ENCODE results near the gene BTRC. TPM values are rescaled to one million over a fixed set of nuclear protein-coding genes. Genes with fewer than 3 reads are reported as not detected.

Gene BTRC
- total RNA-seq, 2 donors from 2014 or later: 19.8 to 22.4 TPM

GRCh38 chr10:101595591-101596433 lies 241.8 kb downstream of the BTRC start:
- Histone ChIP-seq H3K4me3 (no peak overlapping the region), H3K36me3 (no peaks in the 10 kb centered on the region), H3K27me3 (no peaks in the 10 kb centered on the region), H3K9me3 (no peaks in the 10 kb centered on the region), H3K27ac (peak overlapping the region; percentile 14 to 64), H3K4me1 (peaks cover 0 to 18% of the 10 kb centered on the region in 2 donors)
- no peak for DNase-seq (ENCODE audit: low spot score)
- no peak for TF ChIP-seq CTCF (IDR thresholded peaks at IDR 0.05)

GRCh38 chr10:101597091-101597900 lies 243.3 kb downstream of the BTRC start:
- DNase-seq (ENCODE audit: low spot score): no peak
- H3K27me3 ChIP-seq: no peaks in the 10 kb centered on the region
- no peak for TF ChIP-seq CTCF (IDR thresholded peaks at IDR 0.05)
- H3K9me3 ChIP-seq: no peaks in the 10 kb centered on the region
- H3K27ac ChIP-seq: no peak overlapping the region
- no peak overlapping the region for H3K4me3 ChIP-seq
- peaks cover 0 to 18% of the 10 kb centered on the region in 2 donors for H3K4me1 ChIP-seq
- no peaks in the 10 kb centered on the region for H3K36me3 ChIP-seq

GRCh38 chr10:101601541-101601940 lies 247.6 kb downstream of the BTRC start:
- no peaks in the 10 kb centered on the region for H3K9me3 ChIP-seq
- no peaks in the 10 kb centered on the region for H3K36me3 ChIP-seq
- no peak for DNase-seq (ENCODE audit: low spot score)
- H3K27me3 ChIP-seq: no peaks in the 10 kb centered on the region
- H3K4me3 ChIP-seq: no peak overlapping the region
- no peak overlapping the region for H3K27ac ChIP-seq
- H3K4me1 ChIP-seq: no peaks in the 10 kb centered on the region
- TF ChIP-seq CTCF (IDR thresholded peaks at IDR 0.05): no peak

GRCh38 chr10:101602761-101603398 lies 248.9 kb downstream of the BTRC start:
- Histone ChIP-seq H3K27ac (no peak overlapping the region), H3K9me3 (no peaks in the 10 kb centered on the region), H3K4me1 (no peaks in the 10 kb centered on the region), H3K36me3 (peaks cover 2% of the 10 kb centered on the region), H3K4me3 (no peak overlapping the region), H3K27me3 (no peaks in the 10 kb centered on the region)
- peak; percentile 65 for DNase-seq (ENCODE audit: low spot score)
- peak; percentile 83 to 87 for TF ChIP-seq CTCF (IDR thresholded peaks at IDR 0.05)

Small RNA genes within 50 kb of the gene (microRNA-seq; reads per million reads assigned to microRNA genes)
- 0 reads per million in 2 donors for gene MIR3158-1 (ENCODE audit: borderline number of aligned reads in 2 of 2, borderline replicate concordance in 1 of 2)
- 0 reads per million in 2 donors for gene MIR3158-2 (ENCODE audit: borderline number of aligned reads in 2 of 2, borderline replicate concordance in 1 of 2)

Other genes starting within 250 kb of the BTRC start
- gene TLX1, start 222.9 kb upstream of the BTRC start, total RNA-seq: not detected
- not detected for gene LBX1, start 124.7 kb upstream of the BTRC start, total RNA-seq
- gene POLL, start 234.1 kb downstream of the BTRC start, total RNA-seq: 10 to 100 TPM; 13.0 to 25.5 TPM
- gene DPCD, start 234.2 kb downstream of the BTRC start, total RNA-seq: 10 to 100 TPM; 32.0 to 40.3 TPM